ENCODE results near the gene IAH1.

DNA sequence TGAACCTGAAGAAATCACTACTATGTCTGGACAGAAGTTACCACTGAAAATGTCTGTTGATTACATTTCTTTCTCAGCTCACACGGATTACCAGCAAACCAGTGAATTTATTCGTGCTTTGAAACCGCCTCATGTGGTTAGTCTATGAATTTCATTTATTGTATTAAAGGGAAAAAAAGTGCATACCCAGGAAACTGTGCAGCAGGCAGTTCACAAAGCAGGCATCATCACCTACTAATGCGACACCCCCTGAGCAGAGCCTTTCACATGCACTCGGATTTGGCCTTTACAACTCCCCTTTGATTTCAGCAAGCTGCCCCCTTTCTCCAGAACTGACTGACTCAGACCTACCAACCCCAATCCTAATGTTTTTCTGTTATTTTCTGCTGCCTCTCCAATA is 30.8 kb upstream of the IAH1 start:
- TF ChIP-seq, protein P1, sequence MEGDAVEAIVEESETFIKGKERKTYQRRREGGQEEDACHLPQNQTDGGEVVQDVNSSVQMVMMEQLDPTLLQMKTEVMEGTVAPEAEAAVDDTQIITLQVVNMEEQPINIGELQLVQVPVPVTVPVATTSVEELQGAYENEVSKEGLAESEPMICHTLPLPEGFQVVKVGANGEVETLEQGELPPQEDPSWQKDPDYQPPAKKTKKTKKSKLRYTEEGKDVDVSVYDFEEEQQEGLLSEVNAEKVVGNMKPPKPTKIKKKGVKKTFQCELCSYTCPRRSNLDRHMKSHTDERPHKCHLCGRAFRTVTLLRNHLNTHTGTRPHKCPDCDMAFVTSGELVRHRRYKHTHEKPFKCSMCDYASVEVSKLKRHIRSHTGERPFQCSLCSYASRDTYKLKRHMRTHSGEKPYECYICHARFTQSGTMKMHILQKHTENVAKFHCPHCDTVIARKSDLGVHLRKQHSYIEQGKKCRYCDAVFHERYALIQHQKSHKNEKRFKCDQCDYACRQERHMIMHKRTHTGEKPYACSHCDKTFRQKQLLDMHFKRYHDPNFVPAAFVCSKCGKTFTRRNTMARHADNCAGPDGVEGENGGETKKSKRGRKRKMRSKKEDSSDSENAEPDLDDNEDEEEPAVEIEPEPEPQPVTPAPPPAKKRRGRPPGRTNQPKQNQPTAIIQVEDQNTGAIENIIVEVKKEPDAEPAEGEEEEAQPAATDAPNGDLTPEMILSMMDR (conservative IDR thresholded peaks at IDR 0.05 in 1 of 2, IDR thresholded peaks at IDR 0.05 in 1 of 2; ENCODE audit: low read depth in 1 of 2, low read length in 2 of 2) = no peak
- no peak for TF ChIP-seq EZH2 (IDR thresholded peaks at IDR 0.05; ENCODE audit: low read length, missing control alignments)
